ENCODE measurements around the gene FGF9.

Gene FGF9

GRCh38 chr13:21723807-21724505, 53.1 kb downstream of the FGF9 start:
- TF ChIP-seq MAX (IDR thresholded peaks at IDR 0.05; ENCODE audit: low read depth, low read length) (no peak), MYC (IDR thresholded peaks at IDR 0.05; ENCODE audit: low read depth, low read length) (no peak), POLR2A (IDR thresholded peaks at IDR 0.05; ENCODE audit: extremely low read depth, insufficient read length) (no peak)
- TF ChIP-seq, protein P1, sequence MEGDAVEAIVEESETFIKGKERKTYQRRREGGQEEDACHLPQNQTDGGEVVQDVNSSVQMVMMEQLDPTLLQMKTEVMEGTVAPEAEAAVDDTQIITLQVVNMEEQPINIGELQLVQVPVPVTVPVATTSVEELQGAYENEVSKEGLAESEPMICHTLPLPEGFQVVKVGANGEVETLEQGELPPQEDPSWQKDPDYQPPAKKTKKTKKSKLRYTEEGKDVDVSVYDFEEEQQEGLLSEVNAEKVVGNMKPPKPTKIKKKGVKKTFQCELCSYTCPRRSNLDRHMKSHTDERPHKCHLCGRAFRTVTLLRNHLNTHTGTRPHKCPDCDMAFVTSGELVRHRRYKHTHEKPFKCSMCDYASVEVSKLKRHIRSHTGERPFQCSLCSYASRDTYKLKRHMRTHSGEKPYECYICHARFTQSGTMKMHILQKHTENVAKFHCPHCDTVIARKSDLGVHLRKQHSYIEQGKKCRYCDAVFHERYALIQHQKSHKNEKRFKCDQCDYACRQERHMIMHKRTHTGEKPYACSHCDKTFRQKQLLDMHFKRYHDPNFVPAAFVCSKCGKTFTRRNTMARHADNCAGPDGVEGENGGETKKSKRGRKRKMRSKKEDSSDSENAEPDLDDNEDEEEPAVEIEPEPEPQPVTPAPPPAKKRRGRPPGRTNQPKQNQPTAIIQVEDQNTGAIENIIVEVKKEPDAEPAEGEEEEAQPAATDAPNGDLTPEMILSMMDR (IDR thresholded peaks at IDR 0.05; ENCODE audit: low read depth, low read length): no peak
- no peak for DNase-seq (ENCODE audit: low read depth)
- H3K4me3 ChIP-seq (ENCODE audit: low read depth, low read length): no peak overlapping the region

DNA sequence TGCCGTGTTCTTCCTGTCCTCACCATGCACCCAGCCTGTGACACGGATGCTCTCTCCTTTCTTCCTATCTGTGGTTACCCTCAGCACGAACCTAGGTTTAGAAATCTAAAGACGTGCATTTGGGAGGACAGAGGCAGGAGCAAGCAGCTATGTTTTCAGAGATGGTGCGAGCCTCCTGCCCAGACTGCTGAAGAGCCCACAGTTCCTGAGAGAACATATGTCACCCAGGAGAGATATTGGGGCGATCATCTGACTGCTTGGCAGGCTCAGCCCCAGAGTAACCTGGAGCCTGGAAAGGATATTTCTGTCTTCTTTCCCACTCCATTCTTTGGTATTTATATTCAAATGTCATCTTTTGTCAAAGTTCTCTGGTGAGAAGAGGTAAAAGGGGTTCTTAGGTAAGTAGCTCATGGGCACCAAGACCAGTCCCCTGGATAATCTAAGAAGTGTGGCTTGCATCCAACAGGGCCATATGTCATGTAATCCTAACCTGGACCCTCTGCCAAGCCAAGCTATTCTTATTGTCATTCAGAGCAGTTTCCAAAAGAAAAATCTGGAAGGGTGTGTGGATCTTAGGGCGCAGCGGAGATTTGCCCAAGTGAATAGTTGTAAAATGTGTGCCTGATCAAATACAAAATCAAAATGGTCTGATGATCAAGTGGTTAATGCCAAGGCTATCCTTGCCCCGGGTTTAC, 59.5 kb downstream of the FGF9 start:
- TF ChIP-seq MYC (IDR thresholded peaks at IDR 0.05; ENCODE audit: low read depth, low read length): no peak
- no peak for TF ChIP-seq POLR2A (IDR thresholded peaks at IDR 0.05; ENCODE audit: extremely low read depth, insufficient read length)
- TF ChIP-seq MAX (IDR thresholded peaks at IDR 0.05; ENCODE audit: low read depth, low read length): no peak
- TF ChIP-seq, protein P1 (IDR thresholded peaks at IDR 0.05; ENCODE audit: low read depth, low read length): no peak
- H3K4me3 ChIP-seq (ENCODE audit: low read depth, low read length): no peak overlapping the region
- no peak for DNase-seq (ENCODE audit: low read depth)

DNA sequence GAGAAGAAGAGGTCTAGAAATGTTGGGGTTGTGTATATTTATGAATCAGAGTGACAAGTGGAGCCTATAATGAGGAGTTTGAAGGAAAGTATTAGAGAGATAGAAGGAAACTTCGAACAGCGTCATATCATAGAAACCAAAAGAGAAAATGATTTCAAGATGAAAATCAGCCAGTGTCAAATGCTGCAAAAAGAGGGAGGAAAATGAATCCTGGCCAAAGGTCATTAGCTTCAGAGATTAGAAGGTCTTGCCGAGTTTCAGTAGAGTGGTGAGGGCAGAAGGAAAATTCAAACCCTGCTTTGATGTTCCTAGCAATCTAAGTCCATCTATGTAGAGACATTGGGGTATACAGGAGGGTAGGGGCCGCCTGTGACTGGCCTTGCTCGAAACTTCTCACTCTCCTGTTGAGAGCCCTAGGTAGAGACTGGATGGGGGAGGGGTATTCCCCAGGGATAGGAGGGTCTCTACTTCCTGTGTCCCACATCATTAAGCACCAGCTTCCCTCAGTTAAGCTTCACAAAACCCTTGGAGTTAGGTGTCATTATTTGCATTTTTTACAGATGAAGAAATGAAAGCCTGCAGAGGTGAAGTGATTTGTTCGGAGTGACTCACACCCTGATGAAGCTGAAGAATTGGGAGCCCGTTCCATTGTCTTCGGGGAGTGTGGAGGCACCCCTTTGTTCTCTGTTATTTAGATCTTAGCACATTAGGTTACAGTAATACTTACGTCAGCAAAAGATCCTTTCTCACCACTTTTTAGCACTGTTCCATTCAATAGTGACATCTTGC, 62.8 kb downstream of the FGF9 start:
- DNase-seq (ENCODE audit: low read depth): no peak
- H3K4me3 ChIP-seq (ENCODE audit: low read depth, low read length): no peak overlapping the region
- TF ChIP-seq MYC (IDR thresholded peaks at IDR 0.05; ENCODE audit: low read depth, low read length): no peak
- TF ChIP-seq, protein P1 (IDR thresholded peaks at IDR 0.05; ENCODE audit: low read depth, low read length): no peak
- TF ChIP-seq MAX (IDR thresholded peaks at IDR 0.05; ENCODE audit: low read depth, low read length): no peak
- no peak for TF ChIP-seq POLR2A (IDR thresholded peaks at IDR 0.05; ENCODE audit: extremely low read depth, insufficient read length)

DNA sequence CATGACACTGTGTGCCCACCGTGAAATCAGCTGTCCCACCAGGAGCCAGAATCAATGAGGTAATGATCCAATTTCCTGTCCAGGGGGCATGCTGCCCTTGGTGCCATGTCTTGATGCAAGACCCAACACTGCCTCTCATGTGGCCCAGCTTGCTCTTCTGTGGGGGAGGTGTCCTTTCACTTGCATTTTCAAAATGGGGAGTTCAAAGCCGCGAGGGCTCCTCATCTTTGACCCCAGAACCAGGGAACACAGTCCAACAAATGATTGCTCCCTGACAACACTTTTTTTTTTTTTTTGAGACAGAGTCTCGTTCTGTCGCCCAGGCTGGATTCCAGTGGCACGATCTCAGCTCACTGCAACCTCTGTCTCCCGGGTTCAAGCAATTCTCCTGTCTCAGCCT, 64.1 kb downstream of the FGF9 start:
- TF ChIP-seq MAX (IDR thresholded peaks at IDR 0.05; ENCODE audit: low read depth, low read length): no peak
- TF ChIP-seq POLR2A (IDR thresholded peaks at IDR 0.05; ENCODE audit: extremely low read depth, insufficient read length): no peak
- TF ChIP-seq, protein P1 (IDR thresholded peaks at IDR 0.05; ENCODE audit: low read depth, low read length): no peak
- TF ChIP-seq MYC (IDR thresholded peaks at IDR 0.05; ENCODE audit: low read depth, low read length): no peak
- no peak overlapping the region for H3K4me3 ChIP-seq (ENCODE audit: low read depth, low read length)
- DNase-seq (ENCODE audit: low read depth): no peak

DNA sequence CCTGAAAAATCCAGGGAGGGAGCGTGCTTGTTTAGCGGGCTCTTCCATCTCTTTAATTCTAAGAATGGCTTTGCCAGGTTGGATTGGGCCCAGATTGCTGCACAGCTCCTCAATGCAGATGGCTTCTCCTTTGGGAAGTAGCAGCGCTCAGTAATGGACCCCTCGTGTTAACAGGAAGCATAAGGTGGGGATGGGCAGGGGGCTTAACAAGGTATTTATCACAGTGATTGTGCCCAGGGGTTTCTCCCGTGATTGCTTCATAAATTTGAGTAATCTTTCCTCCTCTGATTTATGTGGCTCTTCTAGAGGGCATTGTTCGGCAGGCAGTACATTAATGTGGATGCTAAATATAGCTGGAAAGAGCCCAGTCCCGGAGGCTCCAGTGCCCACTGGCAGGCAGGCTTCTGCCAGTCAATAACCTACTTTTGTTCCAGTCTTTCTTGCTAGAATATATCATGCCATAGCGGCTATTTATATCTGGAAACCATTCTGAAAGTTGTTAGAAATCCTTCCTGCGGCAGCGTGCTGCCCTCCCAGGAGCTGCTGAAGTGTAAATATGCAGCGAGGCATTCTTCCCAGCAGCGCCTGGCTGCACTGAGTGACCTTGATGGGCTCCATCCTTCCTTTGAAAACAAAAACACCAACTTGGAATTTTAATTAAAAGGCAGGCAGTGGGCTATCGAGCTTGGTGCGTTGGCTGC, 65.0 kb downstream of the FGF9 start:
- TF ChIP-seq MAX (IDR thresholded peaks at IDR 0.05; ENCODE audit: low read depth, low read length) (no peak), POLR2A (IDR thresholded peaks at IDR 0.05; ENCODE audit: extremely low read depth, insufficient read length) (no peak), MYC (IDR thresholded peaks at IDR 0.05; ENCODE audit: low read depth, low read length) (no peak)
- TF ChIP-seq, protein P1 (IDR thresholded peaks at IDR 0.05; ENCODE audit: low read depth, low read length): no peak
- H3K4me3 ChIP-seq (ENCODE audit: low read depth, low read length): no peak overlapping the region
- no peak for DNase-seq (ENCODE audit: low read depth)

Data from NB4 (cell line).